EL (cell line): Measurements from ENCODE around the gene ZNFX1.
A peak's percentile ranks its signal among the peaks of the same experiment; 100 is the strongest.

Experiments
- DNase-seq: peaks from one replicate; pipeline ENCODE4 v3.0.0-alpha.2; 2016

The ZNFX1 gene

GRCh38 chr20:49278818-49279676 is 1.2 kb upstream of the ZNFX1 start:
- peak; percentile 30 for DNase-seq

GRCh38 chr20:49277786-49278035 is 146 bp downstream of the ZNFX1 start:
- DNase-seq = no peak

GRCh38 chr20:49276961-49277785 is 684 bp downstream of the ZNFX1 start:
- peak; percentile 38 for DNase-seq

- DNase-seq = peak; percentile 73
These were observed 1.5 kb downstream of the ZNFX1 start for GRCh38 chr20:49276161-49276960.

- peak; percentile 53 for DNase-seq
These were observed 2.2 kb downstream of the ZNFX1 start for GRCh38 chr20:49275636-49276035.

GRCh38 chr20:49275216-49275615 is 2.6 kb downstream of the ZNFX1 start:
- DNase-seq = no peak

- no peak for DNase-seq
These were observed 4.1 kb downstream of the ZNFX1 start for GRCh38 chr20:49273696-49274277.

GRCh38 chr20:49272654-49273053 is 5.2 kb downstream of the ZNFX1 start:
- no peak for DNase-seq

GRCh38 chr20:49270736-49271135 is 7.1 kb downstream of the ZNFX1 start:
- no peak for DNase-seq

- DNase-seq = peak; percentile 63
These were observed 7.7 kb downstream of the ZNFX1 start for GRCh38 chr20:49270177-49270576.

- DNase-seq = peak; percentile 70
These were observed 9.1 kb downstream of the ZNFX1 start for GRCh38 chr20:49268600-49269365.

- DNase-seq = no peak
These were observed 10.5 kb downstream of the ZNFX1 start for GRCh38 chr20:49267327-49267726.

GRCh38 chr20:49262444-49262843 is 15.4 kb downstream of the ZNFX1 start:
- no peak for DNase-seq

- no peak for DNase-seq
These were observed 16.7 kb downstream of the ZNFX1 start for GRCh38 chr20:49261173-49261572.

GRCh38 chr20:49260218-49260617 is 17.6 kb downstream of the ZNFX1 start:
- DNase-seq = no peak

- no peak for DNase-seq
These were observed 18.1 kb downstream of the ZNFX1 start for GRCh38 chr20:49259799-49260198.

GRCh38 chr20:49259284-49259683 is 18.6 kb downstream of the ZNFX1 start:
- no peak for DNase-seq

GRCh38 chr20:49256261-49256660 is 21.6 kb downstream of the ZNFX1 start:
- no peak for DNase-seq

- no peak for DNase-seq
These were observed 25.1 kb downstream of the ZNFX1 start for GRCh38 chr20:49252556-49253350.

GRCh38 chr20:49248879-49249665 is 28.8 kb downstream of the ZNFX1 start:
- no peak for DNase-seq

- DNase-seq = no peak
These were observed 29.6 kb downstream of the ZNFX1 start for GRCh38 chr20:49248301-49248700.
